H1 (cell line): Measurements from ENCODE around the gene XPO1. TPM values are rescaled to one million over a fixed set of nuclear protein-coding genes. Genes with fewer than 3 reads are reported as not detected.

Source experiments
- ATF2 ChIP-seq: IDR thresholded peaks from 2 replicates; pipeline ENCODE4 v1.6.1; 2012; ENCODE audit warnings: low read length, inconsistent platforms
- CEBPB ChIP-seq: IDR thresholded peaks from 2 replicates; pipeline ENCODE4 v1.6.1; 2012; ENCODE audit warnings: low read depth, low read length
- HDAC6 ChIP-seq: IDR thresholded peaks from one replicate; pipeline ENCODE4 v1.7.1; 2012; ENCODE audit warnings: low read depth, mild to moderate bottlenecking, inconsistent platforms, low read length, moderate library complexity
- RBBP5 ChIP-seq: IDR thresholded peaks from 2 replicates; pipeline ENCODE4 v1.7.1; 2012; ENCODE audit warnings: low read depth, mild to moderate bottlenecking, inconsistent platforms, low read length, moderate library complexity, borderline replicate concordance
- SRF ChIP-seq: IDR thresholded peaks from 2 replicates; pipeline ENCODE4 v1.6.1; 2011; ENCODE audit warnings: mild to moderate bottlenecking, low read depth, low read length, moderate library complexity
- polyA plus RNA-seq, 7 experiments: library from polyadenylated mRNA; depleted of rRNA in 3 of 7; stranded (reverse) in 5 of 7; unstranded in 2 of 7; fragments of >200 nt in 5 of 7; fragments of 200-250 nt in 2 of 7; gene quantifications; 1 replicate in 5 of 7; 2 replicates in 1 of 7; 4 replicates in 1 of 7; pipeline versions ENCODE4 v1.2.1 to v1.2.3, GENCODE V29; 2011 to 2013; ENCODE audit warnings: missing spikeins in 2 of 7, mixed read lengths in 2 of 7
- total RNA-seq: library from RNA; stranded (reverse); fragmentation: NEBNext Ultra II Directional; extraction: Animal tissue kit (Norgen Biotek cat#: 25700); gene quantifications from 2 replicates; pipeline ENCODE4 v1.2.1, GENCODE V29; 2021

The XPO1 gene
- total and polyA plus RNA-seq, 2 of the 8 experiments (the other 6 are each of a cell fraction or from before 2014, with no cell fraction given), result 110 to 296 TPM

GRCh38 chr2:61478086-61478485 lies 60.1 kb downstream of the XPO1 start (continued):
- TF ChIP-seq ATF2, result no peak
- TF ChIP-seq HDAC6, result no peak
- TF ChIP-seq CEBPB, result no peak
- no peak for TF ChIP-seq RBBP5
- TF ChIP-seq SRF, result no peak
